NOMO-1 treated with dmso at 0.1 percent for 144 hours (cell line): ENCODE data around the gene POLR3B.
"Not testable (repeated sequence)": the region's sequence is repeated elsewhere in the genome, so short reads cannot be mapped to it uniquely, and the experiment has no call there.

Experiments
- DNase-seq: peaks from one replicate; lab custom pipeline; 2025; ENCODE audit not compliant: unreplicated experiment; lab: John Stamatoyannopoulos, UW

The POLR3B gene

GRCh38 chr12:106459124-106459523 lies 101.6 kb downstream of the POLR3B start:
- no peak for DNase-seq

GRCh38 chr12:106459534-106459933 lies 102.0 kb downstream of the POLR3B start:
- DNase-seq = no peak

GRCh38 chr12:106461730-106462129 lies 104.2 kb downstream of the POLR3B start:
- no peak for DNase-seq

DNA sequence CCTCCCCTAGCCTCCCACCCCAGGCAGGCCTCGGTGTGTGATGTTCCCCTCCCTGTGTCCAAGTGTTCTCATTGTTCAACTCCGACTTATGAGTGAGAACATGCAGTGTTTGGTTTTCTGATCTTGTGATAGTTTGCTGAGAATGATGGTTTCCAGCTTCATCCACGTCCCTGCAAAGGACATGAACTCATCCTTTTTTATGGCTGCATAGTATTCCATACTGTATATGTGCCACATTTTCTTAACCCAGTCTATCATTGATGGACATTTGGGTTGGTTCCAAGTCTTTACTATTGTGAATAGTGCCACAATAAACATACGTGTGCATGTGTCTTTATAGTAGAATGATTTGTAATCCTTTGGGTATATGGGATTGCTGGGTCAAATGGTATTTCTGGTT lies 108.1 kb downstream of the POLR3B start:
- DNase-seq = not testable (repeated sequence)

- not testable (repeated sequence) for DNase-seq
These were observed 118.1 kb downstream of the POLR3B start for GRCh38 chr12:106475662-106476061.

- DNase-seq = not testable (repeated sequence)
These were observed 120.1 kb downstream of the POLR3B start for GRCh38 chr12:106477627-106478026.

DNA sequence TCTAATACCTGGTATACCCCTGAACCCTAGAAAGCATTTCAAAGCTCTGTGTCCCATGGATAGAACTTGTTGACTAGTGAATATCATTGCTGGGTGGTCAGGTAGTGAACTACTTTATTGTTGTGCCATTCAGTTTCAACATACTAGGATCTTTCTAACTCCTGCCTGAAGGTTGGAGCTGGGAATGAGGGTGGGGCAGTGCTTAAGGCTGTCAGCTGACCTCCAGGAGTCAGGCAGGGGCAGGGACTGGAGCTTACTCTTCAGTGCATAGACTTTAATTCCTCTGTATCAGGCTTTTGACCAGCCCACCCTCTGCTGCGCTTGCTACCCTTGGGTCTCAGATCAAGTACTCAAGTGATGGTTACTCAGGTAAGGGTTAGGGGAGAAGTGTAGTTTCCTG lies 122.7 kb downstream of the POLR3B start:
- no peak for DNase-seq

- DNase-seq = no peak
These were observed 123.7 kb downstream of the POLR3B start for GRCh38 chr12:106481246-106481645.

DNA sequence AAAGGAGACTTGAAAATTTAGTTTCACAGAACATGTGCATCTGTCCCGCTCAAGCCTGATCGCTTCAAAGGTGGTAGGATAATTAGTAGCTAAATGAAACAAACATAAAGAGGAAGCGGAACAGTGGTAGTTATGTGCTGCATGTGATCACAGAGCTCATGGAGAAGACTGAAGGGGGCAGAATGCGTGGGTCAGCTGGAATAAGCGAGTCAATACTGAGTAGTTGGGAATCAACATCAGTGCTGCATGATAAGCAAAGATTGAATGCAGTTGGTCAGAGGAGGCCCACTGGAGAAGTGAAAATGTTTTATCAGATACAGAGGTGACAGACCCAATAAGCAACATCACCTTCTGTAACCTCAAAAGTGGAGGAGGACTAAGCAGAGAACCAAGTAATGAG lies 130.1 kb downstream of the POLR3B start:
- no peak for DNase-seq

DNA sequence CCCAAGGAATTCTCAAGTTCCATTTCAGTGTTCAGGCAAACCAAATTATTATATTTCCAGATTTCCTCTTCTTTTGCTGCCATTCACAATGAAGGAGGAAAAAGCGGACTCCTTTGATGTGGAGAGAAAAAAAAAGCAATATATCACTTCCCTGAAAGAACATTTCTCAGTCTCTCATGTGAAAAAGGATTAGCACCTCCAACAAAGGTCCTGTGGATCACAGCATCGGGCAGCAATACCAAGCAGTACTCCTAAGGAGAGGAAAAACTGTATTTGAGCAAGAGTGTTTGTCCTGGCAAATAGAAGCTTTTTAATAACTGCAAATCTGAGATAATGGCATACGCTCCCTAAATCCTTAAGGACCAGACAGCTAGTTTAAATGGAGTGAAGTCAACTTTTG lies 131.3 kb downstream of the POLR3B start:
- DNase-seq = no peak

DNA sequence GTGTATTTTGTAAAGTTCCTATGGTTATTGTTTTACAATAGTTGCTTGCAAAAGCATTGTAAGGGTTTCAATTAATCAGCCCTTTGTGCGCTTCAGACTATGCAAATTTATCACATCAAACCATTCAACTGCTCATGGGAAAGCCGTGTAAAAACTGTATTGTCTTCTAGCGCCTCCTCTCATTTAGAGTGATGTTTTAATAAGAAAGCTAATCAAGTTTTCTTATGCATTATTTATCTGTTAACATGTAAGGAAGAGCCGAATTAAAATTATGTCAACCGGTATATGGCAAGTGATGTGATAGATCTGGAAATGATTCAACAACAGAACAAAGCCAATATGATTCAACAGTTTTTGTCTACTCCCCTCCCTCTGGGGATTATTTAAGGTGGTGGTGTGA lies 132.7 kb downstream of the POLR3B start:
- DNase-seq = no peak

DNA sequence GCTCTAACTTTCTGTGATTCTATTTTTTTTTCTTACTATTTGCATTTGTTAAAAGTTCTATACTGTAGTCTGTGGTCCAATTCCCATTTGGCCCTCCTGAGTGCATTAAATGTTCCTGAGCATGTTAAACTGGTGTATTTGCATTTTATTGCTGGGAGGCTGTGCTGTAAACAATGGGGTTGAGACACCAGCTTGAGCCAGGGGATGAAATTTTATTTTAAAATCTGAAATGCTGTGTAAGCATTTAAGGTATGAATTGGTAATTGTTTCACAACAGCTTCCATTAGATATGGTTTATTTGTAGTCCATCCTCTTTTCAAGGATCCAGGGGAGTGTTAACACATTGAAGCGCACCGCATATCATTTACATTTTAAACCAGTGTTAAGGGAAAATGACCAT lies 135.3 kb downstream of the POLR3B start:
- DNase-seq = no peak

GRCh38 chr12:106493531-106493930 lies 136.0 kb downstream of the POLR3B start:
- no peak for DNase-seq

DNA sequence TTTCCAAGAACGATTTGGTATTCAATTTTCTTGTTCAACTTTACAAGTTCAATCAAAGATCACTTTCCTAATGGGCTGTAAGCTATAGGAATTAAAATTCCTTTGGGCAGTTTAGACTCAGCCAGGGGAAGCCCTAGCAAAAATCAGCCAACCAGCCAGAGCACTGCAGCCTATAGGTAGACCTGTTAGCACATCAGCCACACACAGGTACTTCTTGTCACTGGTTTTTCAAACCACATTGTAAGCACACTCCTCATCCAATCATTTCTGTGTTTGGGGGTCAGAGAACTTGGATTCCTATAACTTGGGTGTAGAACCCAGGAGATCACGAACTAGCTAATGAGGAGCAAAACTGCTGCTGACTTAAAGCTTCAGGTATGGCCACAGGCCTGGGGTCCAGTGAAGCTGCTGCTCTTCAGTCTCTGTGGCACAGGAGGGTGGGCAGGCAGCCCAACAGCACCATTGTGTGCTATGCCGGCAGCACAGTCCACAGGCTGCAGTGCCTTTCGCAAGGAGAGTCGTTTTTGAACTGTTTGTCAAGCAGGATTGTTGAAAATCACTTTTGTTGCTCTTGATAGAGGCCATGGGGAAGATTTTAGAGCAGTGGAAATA lies 137.9 kb downstream of the POLR3B start:
- DNase-seq = no peak

DNA sequence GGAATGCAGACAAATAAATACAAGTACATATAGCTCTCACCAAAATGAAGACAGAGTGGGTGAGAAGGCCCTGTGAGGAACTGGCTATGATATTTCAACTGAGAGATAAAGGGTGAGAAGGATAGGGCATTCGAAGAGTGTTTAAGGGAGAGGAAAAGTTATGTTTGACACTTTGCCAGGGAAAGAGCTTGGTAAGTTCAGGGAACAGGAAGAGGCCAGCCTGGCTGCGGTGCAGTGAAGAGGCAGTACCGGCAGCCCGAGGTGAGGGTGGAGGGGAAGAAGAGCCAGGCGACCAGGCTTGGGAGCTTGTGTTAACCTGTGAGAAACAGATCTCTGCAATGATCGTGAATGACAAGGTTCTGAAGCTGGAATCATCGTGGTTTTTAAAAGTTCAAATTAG lies 140.5 kb downstream of the POLR3B start:
- no peak for DNase-seq

DNA sequence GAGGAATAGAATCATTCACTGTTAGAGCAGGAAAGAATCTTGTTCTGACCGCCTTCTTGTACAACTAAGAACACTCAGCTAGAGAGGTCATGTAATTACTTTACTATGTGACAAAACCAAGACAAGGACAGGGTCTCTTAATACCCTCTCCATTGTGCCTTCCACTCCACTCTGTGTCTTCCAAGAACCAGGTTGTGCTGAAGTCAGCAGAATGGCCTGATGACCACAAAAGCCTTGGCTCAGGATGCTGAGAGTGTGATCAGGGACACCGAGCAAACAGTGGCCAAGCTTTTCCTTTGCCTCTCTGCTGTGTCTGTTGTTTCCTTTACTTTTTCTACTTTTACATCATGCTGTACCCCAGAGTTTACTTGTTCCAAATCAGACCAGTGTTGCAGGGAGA lies 142.1 kb downstream of the POLR3B start:
- no peak for DNase-seq

- no peak for DNase-seq
These were observed 149.1 kb downstream of the POLR3B start for GRCh38 chr12:106506691-106507090.

GRCh38 chr12:106508966-106509365 lies 151.4 kb downstream of the POLR3B start:
- no peak for DNase-seq

GRCh38 chr12:106511365-106511764 lies 153.8 kb downstream of the POLR3B start:
- DNase-seq = no peak

GRCh38 chr12:106517314-106517713 lies 159.8 kb downstream of the POLR3B start:
- DNase-seq = no peak

GRCh38 chr12:106519607-106520021 lies 162.1 kb downstream of the POLR3B start:
- DNase-seq = no peak

DNA sequence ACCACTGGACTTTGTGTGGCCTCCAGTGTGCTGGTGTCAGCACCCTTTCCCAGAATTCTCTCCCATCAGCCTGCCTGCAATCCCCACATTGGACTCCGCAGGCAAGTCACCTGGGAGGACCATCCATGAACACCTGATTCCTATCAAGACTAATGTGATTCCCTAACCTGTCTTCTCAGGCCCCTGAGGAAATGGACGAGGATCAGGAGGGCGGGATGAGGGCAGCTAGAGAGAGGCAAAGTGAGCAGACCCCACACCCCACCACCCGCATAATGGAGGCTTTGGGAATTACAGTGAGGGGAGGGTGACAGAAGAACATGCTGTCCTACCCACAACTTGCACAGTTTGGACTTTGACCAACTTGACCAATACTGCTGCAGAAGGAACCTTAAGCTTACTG lies 164.4 kb downstream of the POLR3B start:
- no peak for DNase-seq

DNA sequence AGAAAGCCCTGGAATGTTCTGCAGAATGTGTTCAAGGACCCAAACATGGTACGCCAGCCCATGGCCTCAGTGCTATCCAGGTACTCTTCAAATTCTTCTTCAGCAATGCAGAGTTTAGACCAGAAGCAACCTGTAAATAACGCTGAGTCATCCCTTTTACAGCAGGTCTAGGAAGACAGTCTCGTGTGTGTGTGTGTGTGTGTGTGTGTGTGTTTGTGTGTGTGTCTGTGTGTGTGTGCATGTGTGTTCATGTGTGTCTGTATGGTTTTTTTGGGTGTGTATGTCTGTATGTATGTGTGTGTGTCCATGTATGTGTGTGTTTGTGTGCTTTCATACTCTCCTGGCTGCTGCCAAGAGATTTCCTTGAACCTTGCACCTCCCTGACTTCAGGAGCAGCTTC lies 165.2 kb downstream of the POLR3B start:
- no peak for DNase-seq

- no peak for DNase-seq
These were observed 169.8 kb downstream of the POLR3B start for GRCh38 chr12:106527356-106527755.
